Memory B cell (primary cell): ENCODE data around the gene GABRR2.
"Not testable (repeated sequence)": the region's sequence is repeated elsewhere in the genome, so short reads cannot be mapped to it uniquely, and the experiment has no call there.

Source experiments
- ATAC-seq: fragments of 150-1000 bp; cut with Tn5 transposase; 2 replicates; pipeline ENCODE4 v1.10.0; 2021; ENCODE audit warnings: low read depth, mild to moderate bottlenecking, moderate library complexity
- DNase-seq, 2 donors: peaks; one replicate each; pipeline ENCODE4 v3.0.0; 2022; ENCODE audit warnings: low spot score in 2 of 2
- H3K27ac Mint-ChIP-seq: one replicate; pipeline ENCODE4 v1.8.0; 2022; ENCODE audit warnings: mild to moderate bottlenecking, moderate library complexity, mixed read lengths
- H3K27me3 Mint-ChIP-seq: one replicate; pipeline ENCODE4 v1.8.0; 2022; ENCODE audit warnings: mixed read lengths
- H3K36me3 Mint-ChIP-seq: one replicate; pipeline ENCODE4 v1.8.0; 2022; ENCODE audit warnings: mild to moderate bottlenecking, mixed read lengths
- H3K4me1 Mint-ChIP-seq: one replicate; pipeline ENCODE4 v1.8.0; 2022; ENCODE audit warnings: mixed read lengths
- H3K4me3 Mint-ChIP-seq: one replicate; pipeline ENCODE4 v1.8.0; 2022; ENCODE audit warnings: mild to moderate bottlenecking, moderate library complexity, mixed read lengths
- H3K9me3 Mint-ChIP-seq: one replicate; pipeline ENCODE4 v1.8.0; 2022; ENCODE audit warnings: mixed read lengths

The GABRR2 gene

DNA sequence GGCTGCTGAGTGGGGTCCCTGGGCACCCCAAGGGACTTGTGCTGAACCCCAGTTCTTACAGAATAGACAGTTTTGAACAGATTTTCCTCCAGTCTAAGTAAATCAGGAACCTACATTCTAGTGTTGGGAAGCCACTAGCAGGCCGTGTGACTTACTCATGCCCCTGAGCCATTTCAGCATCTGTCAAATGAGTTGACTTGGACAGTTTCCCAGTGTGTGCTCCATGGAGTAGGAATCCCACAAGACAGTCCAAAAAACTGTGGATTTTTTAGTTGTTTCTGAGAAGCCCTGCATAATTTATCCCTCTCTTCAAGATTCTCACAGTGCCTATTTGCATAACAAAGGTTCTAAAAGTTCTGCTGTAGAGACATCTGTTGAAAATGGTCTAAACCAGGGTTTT, 2.1 kb downstream of the GABRR2 start:
- H3K36me3 Mint-ChIP-seq: peaks cover 21% of the 10 kb centered on the region

DNA sequence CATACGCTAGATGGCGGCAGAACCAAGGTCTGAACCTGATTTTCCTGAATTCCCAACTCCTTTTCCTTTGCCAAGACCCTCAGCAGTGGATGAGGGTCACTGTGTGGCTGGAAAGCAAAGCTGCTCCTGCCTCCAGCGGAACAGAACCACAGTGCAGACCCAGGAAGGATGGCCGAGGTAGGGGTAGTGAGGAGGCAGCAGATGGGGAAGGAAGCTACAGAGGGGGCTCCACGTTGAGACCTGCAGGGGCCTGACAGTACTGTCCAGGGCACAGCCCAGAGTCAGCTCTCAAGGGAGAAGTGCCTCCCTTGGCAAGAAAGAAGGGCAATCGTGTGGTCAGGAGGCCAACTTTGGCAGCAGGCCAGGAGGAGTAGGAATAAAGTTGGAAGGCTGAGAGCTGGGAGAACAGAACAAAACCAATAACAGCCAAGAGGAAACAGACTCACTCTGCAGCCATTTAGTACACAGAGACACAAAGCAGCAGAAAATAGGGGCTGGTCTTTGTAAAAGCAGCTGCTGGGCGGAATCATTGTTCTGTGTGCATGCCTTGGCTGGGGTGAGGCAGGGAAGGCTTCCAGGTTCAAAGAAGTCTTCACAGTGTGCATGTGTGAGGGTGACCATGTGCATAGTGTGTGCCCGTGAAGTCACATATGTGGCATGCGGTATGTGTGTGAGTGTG, 3.1 kb downstream of the GABRR2 start:
- H3K4me3 Mint-ChIP-seq: no peak overlapping the region
- peaks cover 12% of the 10 kb centered on the region for H3K4me1 Mint-ChIP-seq
- peaks cover 4% of the 10 kb centered on the region for H3K27me3 Mint-ChIP-seq
- DNase-seq (no peak), ATAC-seq (no peak)
- H3K9me3 Mint-ChIP-seq: no peaks in the 10 kb centered on the region
- peaks cover 14% of the 10 kb centered on the region for H3K36me3 Mint-ChIP-seq
- H3K27ac Mint-ChIP-seq: no peak overlapping the region

More for the DNA sequence above, 2.1 kb downstream of the GABRR2 start:
- no peak for ATAC-seq
- Mint-ChIP-seq H3K4me1 (peaks cover 17% of the 10 kb centered on the region), H3K27ac (no peak overlapping the region), H3K4me3 (no peak overlapping the region), H3K9me3 (no peaks in the 10 kb centered on the region), H3K27me3 (peaks cover 4% of the 10 kb centered on the region)
- no peak for DNase-seq

DNA sequence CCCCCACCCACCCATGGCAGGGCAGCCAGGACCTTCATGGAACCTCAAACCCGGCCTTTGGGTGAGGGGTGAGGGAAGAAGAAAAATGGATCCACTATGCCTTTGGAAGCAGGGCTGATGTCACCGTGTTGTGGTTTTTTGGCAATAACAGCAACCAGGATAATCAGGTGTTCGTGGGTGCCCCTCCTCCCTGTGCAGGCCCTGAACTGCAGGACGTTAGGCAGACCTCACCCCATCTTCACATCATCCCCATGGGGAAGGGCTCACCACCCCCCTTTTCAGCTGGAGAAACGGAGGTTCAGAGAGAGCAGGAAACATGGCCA, 3.6 kb downstream of the GABRR2 start:
- Mint-ChIP-seq H3K4me1 (peaks cover 12% of the 10 kb centered on the region), H3K9me3 (no peaks in the 10 kb centered on the region), H3K36me3 (peaks cover 12% of the 10 kb centered on the region), H3K27me3 (peaks cover 4% of the 10 kb centered on the region), H3K4me3 (no peak overlapping the region), H3K27ac (no peak overlapping the region)
- ATAC-seq (no peak), DNase-seq (no peak)

- Mint-ChIP-seq H3K4me3 (no peak overlapping the region), H3K27me3 (peaks cover 4% of the 10 kb centered on the region), H3K9me3 (no peaks in the 10 kb centered on the region), H3K36me3 (peaks cover 9% of the 10 kb centered on the region), H3K27ac (no peak overlapping the region), H3K4me1 (peaks cover 12% of the 10 kb centered on the region)
- DNase-seq (no peak), ATAC-seq (no peak)
Observed at GRCh38 chr6:89310929-89311328, 4.2 kb downstream of the GABRR2 start.

GRCh38 chr6:89308525-89309395, 6.3 kb downstream of the GABRR2 start:
- Mint-ChIP-seq H3K4me3 (no peak overlapping the region), H3K36me3 (no peaks in the 10 kb centered on the region), H3K27me3 (peaks cover 4% of the 10 kb centered on the region), H3K4me1 (peaks cover 16% of the 10 kb centered on the region), H3K9me3 (peaks cover under 1% of the 10 kb centered on the region), H3K27ac (no peak overlapping the region)
- DNase-seq (no peak), ATAC-seq (no peak)

DNA sequence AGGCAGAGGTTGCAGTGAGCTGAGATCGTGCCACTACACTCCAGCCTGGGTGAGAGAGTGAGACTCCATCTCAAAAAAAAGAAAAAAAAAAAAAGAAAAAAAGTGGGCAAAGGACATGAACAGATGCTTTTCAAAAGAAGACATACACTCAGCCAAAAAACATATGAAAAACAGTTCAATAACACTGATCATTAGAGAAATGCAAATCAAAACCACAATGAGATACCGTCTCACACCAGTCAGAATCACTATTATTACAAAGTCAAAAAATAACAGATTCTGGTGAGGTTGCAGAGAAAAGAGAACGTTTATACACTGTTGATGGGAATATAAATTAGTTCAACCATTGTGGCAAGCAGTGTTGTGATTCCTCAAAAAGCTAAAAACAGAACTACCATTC, 10.6 kb downstream of the GABRR2 start:
- not testable (repeated sequence) for H3K36me3 Mint-ChIP-seq, H3K27ac Mint-ChIP-seq

DNA sequence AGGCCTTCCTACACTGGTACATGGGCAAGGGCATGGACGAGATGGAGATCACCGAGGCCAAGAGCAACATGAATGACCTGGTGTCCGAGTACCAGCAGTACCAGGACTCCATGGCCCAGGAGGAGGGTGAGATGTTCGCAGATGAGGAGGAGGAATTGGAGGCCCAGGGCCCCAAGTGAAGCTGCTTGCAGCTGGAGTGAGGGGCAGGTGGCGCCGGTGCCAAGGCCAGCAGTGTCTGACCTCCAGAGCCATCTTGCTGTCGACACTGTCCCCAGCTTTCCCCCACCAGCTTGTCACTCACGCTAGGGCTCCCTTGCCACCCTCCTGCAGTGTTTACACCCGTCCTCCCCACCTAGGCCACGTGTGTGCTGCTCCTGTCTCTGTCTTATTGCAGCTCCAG, 12.2 kb downstream of the GABRR2 start:
- DNase-seq (no peak), ATAC-seq (no peak)
- Mint-ChIP-seq H3K4me3 (no peak overlapping the region), H3K9me3 (peaks cover 2% of the 10 kb centered on the region), H3K27me3 (no peaks in the 10 kb centered on the region), H3K27ac (no peak overlapping the region), H3K36me3 (no peaks in the 10 kb centered on the region), H3K4me1 (peaks cover 13% of the 10 kb centered on the region)

More for the DNA sequence above, 10.6 kb downstream of the GABRR2 start:
- not testable (repeated sequence) for H3K4me1 Mint-ChIP-seq, ATAC-seq, H3K4me3 Mint-ChIP-seq, H3K27me3 Mint-ChIP-seq, DNase-seq, H3K9me3 Mint-ChIP-seq

DNA sequence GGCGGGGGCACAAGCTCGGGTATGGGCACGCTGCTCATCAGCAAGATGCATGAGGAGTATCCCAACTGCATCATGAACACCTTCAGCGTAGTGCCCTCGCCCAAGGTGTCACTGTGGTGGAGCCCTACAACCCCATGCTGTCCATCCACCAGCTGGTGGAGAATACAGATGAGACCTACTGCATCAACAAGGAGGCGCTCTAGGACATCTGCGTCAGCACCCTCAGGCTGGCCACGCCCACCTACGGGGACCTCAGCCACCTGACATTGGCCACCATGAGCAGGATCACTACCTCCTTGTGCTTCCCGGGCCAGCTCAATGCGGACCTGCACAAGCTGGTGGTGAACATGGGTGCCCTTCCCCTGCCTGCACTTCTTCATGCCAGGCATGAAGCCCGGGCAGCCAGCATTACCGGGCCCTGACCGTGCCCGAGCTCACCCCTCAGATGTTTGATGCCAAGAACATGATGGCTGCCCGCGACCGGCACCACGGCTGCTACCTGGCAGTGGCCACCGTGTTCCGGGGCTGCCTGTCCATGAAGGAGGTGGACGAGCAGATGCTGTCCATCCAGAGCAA, 12.8 kb downstream of the GABRR2 start:
- Mint-ChIP-seq H3K27me3 (no peaks in the 10 kb centered on the region), H3K36me3 (no peaks in the 10 kb centered on the region), H3K9me3 (peaks cover 2% of the 10 kb centered on the region), H3K4me3 (no peak overlapping the region), H3K4me1 (peaks cover 18% of the 10 kb centered on the region), H3K27ac (no peak overlapping the region)
- ATAC-seq (no peak), DNase-seq (no peak)

GRCh38 chr6:89301586-89302194, 13.4 kb downstream of the GABRR2 start:
- Mint-ChIP-seq H3K36me3 (no peaks in the 10 kb centered on the region), H3K27me3 (no peaks in the 10 kb centered on the region), H3K27ac (no peak overlapping the region), H3K4me1 (peaks cover 18% of the 10 kb centered on the region), H3K9me3 (peaks cover 2% of the 10 kb centered on the region), H3K4me3 (no peak overlapping the region)
- DNase-seq (no peak), ATAC-seq (no peak)

DNA sequence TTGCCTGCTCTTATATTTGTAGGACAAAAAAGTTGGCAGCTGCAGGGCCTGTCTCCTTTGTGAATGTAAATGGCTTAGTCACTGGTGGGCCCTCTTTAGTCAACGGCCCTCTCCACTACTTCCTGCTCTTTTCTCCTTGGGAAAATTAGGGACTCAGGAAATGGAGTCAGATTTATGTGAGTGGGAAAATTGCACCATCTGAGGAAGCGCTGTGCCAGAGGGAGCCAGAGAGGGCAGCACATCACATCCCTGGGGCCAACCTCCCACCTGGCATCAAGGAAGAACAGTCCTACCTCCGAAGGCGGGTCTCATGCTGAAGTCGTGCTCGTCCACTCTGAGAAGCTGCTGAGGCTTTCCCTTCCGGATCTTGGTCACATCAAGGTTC, 15.6 kb downstream of the GABRR2 start:
- Mint-ChIP-seq H3K9me3 (peaks cover 2% of the 10 kb centered on the region), H3K4me1 (peaks cover 14% of the 10 kb centered on the region), H3K36me3 (peaks cover 3% of the 10 kb centered on the region), H3K4me3 (no peak overlapping the region), H3K27ac (no peak overlapping the region), H3K27me3 (no peaks in the 10 kb centered on the region)
- DNase-seq (no peak), ATAC-seq (no peak)

- peak overlapping the region; percentile 38 for H3K27ac Mint-ChIP-seq
- H3K4me3 Mint-ChIP-seq: no peak overlapping the region
- H3K27me3 Mint-ChIP-seq: no peaks in the 10 kb centered on the region
- peaks cover 2% of the 10 kb centered on the region for H3K9me3 Mint-ChIP-seq
- H3K4me1 Mint-ChIP-seq: peaks cover 14% of the 10 kb centered on the region
- DNase-seq (no peak), ATAC-seq (no peak)
- H3K36me3 Mint-ChIP-seq: peaks cover 3% of the 10 kb centered on the region
Observed at GRCh38 chr6:89298680-89299465, 16.2 kb downstream of the GABRR2 start.

DNA sequence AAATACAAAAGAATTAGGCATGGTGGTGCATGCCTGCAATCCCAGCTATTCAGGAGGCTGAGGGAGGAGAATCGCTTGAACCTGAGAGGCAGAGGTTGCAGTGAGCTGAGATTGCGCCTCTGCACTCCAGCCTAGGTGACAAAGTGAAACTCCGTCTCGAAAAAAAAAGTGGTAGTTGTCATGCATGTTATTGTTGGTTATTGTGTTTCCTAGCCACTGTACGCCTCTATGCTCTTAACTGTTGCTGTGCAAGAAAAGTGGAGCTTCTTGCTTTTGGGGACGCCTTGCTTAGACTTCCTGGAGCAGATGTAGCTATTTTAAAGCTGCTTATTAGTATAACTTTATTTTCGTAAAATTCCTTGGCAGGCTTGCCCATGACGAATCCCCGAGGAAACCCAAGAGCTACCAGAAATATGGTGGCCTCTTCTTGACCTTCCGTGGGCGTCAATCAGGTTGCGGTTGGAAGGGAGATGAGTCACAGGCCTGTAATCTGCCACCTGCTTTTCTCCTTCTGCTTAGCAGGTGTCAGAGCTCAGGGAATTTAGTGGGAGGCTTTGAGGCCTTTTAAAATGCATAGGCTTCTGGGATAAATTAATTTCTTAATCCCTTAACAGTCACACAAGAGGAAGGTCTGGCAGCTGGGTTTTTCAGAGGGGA, 17.3 kb downstream of the GABRR2 start:
- Mint-ChIP-seq H3K36me3 (peaks cover 3% of the 10 kb centered on the region), H3K27ac (no peak overlapping the region), H3K4me3 (peak overlapping the region; percentile 8), H3K9me3 (no peaks in the 10 kb centered on the region), H3K4me1 (peaks cover 14% of the 10 kb centered on the region), H3K27me3 (no peaks in the 10 kb centered on the region)
- no peak for DNase-seq
- ATAC-seq: peak; percentile 84

GRCh38 chr6:89295981-89296380, 19.1 kb downstream of the GABRR2 start:
- ATAC-seq (no peak), DNase-seq (no peak)
- no peak overlapping the region for H3K4me3 Mint-ChIP-seq
- H3K9me3 Mint-ChIP-seq: no peaks in the 10 kb centered on the region
- peaks cover 14% of the 10 kb centered on the region for H3K4me1 Mint-ChIP-seq
- H3K36me3 Mint-ChIP-seq: peaks cover 3% of the 10 kb centered on the region
- H3K27ac Mint-ChIP-seq: no peak overlapping the region
- H3K27me3 Mint-ChIP-seq: no peaks in the 10 kb centered on the region
